HG03442 (cell line): ENCODE data around the gene MYL11.
"Not testable (repeated sequence)": the region's sequence is repeated elsewhere in the genome, so short reads cannot be mapped to it uniquely, and the experiment has no call there.

Experiments
- ATAC-seq: cut with Tn5 transposase; IDR thresholded peaks from one replicate; pipeline ENCODE4 v1.9.1; 2021; ENCODE audit warnings: mild to moderate bottlenecking, moderate library complexity; ENCODE audit not compliant: unreplicated experiment

MYL11 gene, protein sequence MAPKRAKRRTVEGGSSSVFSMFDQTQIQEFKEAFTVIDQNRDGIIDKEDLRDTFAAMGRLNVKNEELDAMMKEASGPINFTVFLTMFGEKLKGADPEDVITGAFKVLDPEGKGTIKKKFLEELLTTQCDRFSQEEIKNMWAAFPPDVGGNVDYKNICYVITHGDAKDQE

DNA sequence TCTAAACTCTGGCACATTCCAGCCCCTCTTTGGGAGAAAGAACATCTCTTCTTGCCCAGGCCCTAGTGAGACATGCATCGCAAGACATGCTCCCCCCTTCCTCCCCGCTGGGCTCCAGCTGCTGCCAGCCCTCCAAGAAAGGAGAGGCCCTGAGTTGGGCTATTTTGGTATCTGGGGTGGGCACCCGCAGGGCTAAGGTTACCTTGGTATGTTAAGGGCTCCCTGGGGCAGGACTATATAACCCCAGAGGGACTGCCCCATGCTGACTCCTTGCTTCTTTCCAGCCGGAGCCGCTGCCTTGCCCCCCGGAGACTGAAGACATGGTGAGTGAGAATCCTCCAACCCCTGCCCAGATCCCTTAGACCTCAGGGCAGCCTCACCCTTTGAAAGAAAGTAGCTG is at the start of gene MYL11:
Gene MYL11, plus strand, starts transcription at position 265 of the 400 bp plus-strand sequence. Its CDS starts 56 bp downstream, at position 321.
- ATAC-seq, result no peak

DNA sequence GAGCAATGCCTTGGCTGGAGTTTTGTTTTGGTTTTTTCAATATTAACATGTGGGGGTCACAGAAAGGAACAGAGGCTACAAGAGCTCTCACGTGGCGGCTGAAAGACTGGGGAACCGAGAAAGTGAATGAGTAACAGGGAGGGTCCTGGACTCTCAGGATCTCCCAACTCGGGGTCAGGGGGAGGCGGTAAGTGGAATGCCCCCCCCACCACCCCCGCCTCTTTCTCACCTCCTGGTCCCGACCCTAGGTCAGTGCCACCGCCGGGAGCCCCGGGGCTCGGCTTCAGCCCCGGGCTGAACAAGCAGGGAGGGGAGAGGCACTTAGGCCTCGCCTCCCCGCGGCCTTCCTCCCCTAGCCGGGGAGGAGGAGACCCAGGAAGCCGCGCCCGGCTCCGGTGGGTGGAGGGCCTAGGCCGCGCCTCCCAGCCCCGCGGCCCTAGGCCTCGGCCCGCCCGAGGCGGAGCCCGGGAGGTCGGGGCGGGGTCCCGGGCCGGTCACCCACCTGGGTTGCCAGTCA is 40.1 kb upstream of the MYL11 start:
- ATAC-seq, result peak; percentile 85

DNA sequence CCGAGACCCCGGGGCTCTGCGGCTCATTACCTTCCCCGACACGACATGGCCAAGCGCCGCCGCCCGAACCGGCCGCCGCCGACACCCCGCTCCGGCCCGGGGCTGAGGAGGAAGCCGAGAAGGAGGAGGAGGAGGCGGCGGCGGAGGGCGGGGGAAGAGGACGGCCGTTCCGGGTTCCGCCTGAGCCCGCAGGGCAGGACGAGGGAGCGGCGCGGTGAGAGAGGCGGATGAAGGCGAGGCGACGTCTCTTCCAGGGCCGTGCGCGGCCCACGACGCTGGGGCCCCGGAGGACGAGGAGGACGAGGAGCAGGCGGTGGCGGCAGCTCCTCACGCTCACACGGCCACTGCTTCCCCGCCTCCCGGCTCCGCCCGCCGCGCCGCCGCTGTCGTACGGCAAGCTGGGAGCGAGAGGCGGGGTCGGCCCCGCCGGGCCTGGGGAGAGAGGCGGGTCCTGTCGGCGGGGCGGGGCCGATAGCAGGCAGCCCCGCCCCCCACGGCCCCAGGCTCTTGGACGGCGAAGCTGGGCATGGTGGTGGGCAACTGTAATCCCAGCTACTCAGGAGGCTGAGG is 39.5 kb upstream of the MYL11 start:
- ATAC-seq, result peak; percentile 68

DNA sequence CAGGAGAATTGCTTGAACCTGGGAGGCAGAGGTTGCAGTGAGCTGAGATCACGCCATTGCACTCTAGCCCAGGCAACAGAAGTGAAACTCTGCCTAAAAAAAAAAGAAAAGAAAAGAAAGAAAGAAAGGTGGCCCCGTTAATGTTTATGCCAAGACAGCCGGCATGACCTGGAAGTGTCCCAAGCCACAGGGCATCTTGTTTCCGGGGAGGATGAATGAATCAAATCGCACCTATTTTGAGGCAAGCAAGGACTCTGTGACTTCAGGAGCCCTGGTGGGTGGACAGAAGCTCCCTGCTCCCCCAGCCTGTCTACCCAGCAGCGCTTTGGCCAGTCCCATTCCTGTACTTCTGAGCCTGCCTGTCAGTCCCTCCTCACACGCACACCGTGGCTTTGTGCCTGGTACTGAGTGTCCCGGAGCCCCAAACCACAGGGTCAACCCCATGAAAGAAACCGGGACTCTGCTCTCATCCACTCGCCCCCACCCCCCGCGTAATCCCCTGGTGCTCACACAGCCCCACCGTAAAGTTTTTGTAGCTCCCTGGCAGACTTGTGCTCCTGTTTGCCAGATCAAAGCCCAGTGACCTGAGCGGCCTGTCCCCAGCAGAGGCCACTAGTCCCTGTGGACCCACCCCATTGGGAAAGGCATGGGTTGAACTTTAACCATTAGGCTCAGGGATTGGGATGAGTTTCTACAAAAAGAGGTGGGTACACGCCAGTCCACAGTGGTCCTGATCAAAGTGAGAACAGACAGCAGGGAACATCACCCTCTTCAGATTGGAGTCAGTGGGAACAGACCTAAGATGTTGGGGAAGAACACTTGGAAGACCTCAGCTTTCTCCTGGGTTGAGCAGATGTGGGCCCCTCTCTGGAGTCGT is 38.8 kb upstream of the MYL11 start:
- no peak for ATAC-seq

DNA sequence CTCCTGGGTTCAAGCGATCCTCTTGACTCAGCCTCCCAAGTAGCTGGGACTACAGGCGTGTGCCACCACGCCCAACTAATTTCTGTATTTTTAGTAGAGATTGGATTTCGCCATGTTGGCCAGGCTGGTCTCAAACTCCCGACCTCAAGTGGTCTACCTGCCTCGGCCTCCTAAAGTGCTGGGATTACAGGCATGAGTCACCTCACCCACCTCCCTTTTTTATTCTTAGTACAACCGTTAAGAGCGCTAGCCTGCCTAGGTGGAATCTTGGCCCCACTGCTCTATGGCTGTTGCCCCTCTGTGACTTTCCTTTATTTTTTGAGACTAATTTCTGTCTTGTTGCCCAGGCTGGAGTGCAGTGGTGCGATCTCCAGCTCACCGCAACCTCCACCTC is 36.6 kb upstream of the MYL11 start:
- ATAC-seq, result not testable (repeated sequence)

DNA sequence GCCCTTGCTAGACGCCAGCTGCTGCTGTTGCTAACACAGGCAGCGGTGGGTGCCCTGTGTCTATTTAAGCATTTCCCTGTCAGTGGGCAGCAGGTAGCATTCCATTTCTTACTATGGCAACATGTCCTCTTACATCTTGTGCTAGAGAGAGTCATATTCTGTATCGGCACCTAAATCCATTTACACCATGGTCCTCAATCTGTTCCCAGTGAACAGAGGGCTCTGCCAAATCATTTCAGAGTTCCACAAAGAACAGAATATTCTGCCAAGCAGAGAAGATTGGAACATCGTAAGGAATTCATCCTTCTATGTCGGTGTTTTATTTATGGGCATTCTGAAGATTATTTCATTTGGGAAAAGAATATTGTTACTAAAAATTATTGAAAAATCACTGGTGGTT is 35.9 kb upstream of the MYL11 start:
- ATAC-seq, result not testable (repeated sequence)

DNA sequence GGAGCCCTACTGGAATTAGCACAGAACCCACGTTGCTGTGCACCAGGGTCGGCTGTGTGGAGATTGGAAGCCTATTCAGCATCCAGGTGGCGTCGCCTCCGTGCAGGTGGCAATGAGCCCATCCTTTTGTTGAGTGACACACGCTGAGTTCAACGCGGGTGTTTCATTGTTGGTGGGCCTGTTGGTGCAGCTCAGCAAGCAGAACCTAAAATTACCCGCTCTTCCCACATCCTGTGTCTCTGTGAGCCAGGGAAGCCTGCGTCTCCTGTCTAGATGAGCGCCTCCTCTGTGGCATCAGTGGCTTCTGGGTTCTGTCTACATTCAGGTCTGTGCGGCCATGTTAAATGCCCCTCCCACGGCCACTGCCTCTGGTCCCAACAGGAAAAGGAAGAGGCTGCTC is 34.0 kb upstream of the MYL11 start:
- ATAC-seq, result no peak

DNA sequence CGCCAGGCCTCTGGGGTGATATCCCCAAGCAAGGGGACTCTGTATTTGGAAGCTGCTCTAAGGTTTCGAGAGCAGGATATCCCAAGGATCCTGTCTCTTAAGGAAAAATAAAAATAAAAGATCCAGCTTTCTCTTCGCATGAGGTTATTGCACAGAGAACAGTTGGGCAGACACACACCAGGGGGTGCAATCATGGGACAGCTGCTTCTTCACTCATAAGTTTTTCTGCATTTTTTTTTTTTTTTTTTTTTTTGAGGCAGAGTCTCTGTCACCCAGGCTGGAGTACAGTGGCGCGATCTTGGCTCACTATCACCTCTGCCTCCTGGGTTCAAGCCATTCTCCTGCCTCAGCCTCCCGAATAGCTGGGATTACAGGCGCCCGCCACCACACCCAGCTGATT is 32.6 kb upstream of the MYL11 start:
- ATAC-seq, result not testable (repeated sequence)

DNA sequence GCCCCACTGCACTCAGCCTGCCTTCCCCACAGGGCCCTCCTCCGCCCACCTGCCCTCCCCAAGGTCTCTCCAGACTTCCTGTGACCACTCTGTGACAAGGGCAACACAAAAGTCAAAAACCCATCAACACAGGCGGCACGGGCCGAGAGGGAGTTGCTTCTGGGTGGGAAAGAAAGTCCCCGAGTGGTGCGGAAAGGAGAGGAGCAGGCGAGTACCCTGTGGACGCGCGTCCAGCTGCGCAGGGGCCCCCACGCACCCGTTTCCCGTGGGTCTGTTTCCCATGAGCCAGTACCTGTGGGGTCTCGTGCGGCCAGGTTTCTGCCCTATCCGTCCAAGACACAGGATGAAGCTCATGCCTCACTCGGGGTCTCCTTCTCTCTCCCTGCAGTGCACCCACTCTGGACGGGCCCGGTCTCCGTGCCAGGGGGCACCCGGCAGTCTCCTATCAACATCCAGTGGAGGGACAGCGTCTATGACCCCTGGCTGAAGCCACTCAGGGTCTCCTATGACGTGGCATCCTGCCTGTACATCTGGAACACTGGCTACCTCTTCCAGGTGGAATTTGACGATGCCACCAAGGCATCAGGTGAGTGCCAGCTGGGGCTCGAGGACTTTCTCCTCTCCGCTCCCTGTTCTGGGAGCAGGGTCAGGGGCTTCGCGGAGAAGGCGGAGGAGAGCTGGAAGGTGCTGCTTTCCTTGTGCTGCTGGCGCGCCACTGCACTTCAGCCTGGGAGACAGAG is 31.7 kb upstream of the MYL11 start:
- ATAC-seq, result no peak

DNA sequence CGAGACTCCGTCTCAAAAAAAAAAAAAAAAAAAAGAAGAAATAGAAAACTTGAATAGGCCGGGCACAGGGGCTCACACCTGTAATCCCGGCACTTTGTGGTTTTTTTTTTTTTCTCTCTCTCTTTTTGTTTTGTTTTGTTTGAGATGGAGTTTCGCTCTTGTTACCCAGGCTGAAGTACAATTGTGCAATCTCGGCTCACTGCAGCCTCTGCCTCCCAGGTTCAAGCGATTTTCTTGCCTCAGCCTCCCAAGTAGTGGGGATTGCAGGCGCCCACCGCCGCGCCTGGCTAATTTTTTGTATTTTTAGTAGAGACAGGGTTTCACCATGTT is 31.1 kb upstream of the MYL11 start:
- ATAC-seq, result not testable (repeated sequence)

DNA sequence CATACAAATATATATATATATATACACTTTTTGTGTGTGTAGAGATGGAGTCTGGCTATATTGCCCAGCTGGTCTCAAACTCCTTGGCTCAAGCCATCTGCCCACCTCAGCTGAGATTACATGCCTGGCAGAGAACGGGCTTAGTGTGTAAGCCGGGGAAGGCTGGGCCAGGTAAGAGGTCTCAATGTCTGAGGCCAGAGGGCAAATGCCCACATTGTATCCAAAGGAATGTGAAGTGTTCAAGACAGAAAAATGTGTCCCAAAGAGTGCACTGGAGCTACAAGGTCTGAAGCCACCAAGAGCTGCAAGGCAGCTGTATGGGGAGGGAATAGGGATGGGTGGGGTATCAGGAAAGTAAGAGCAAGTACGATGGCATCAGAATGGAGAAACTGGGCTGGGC is 28.3 kb upstream of the MYL11 start:
- ATAC-seq, result no peak

DNA sequence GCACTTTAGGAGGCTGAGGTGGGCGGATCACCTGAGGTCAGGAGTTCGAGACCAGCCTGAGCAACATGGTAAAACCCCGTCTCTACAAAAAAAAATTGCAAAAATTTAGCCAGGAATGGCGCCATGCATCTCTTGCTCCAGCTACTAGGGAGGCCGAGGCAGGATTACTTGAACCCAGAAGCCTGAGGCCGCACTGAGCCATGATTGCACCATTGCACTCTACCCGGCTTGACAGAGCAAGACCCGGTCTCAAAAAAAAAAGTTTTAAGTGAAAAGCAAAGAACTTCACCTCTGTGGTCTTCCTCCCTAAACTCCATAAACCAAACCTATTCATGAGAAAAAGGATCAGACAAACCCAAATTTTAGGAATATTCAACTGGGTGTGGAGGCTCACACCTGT is 26.5 kb upstream of the MYL11 start:
- ATAC-seq, result no peak

DNA sequence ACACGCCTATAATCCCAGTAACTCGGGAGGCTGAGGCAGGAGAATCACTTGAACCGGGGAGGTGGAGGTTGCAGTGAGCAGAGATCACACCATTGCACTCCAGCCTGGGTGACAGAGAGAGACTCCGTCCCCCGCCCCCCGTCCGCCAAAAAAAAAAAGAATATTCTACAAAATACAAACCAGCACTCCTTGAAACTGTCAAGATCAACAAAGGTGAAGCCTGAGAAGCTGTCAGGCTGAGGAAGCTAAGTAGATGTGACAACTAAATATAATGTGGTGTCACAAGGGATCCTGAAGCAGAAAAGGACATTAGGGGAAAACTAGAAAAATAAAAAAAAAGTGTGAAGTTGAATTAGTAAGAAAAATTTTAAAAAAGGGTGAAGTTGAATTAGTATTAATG is 25.7 kb upstream of the MYL11 start:
- no peak for ATAC-seq

DNA sequence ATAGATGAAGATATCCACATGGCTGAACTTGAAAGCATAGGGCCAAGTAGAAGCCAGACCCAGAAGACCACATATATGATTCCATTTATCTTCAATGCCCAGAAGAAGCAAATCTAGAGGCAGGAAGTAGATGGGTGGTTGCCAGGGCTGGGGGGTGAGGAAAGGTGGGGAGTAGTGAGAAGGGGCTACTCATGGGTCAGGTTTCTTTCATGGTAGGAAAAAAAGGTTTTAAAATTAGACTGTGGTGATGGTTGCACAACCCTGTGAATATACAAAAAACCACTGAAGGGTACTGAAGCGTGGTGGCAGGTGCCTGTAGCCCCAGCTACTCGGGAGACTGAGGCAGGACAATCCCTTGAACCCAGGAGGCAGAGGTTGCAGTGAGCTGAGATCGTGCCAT is 24.9 kb upstream of the MYL11 start:
- ATAC-seq, result no peak

DNA sequence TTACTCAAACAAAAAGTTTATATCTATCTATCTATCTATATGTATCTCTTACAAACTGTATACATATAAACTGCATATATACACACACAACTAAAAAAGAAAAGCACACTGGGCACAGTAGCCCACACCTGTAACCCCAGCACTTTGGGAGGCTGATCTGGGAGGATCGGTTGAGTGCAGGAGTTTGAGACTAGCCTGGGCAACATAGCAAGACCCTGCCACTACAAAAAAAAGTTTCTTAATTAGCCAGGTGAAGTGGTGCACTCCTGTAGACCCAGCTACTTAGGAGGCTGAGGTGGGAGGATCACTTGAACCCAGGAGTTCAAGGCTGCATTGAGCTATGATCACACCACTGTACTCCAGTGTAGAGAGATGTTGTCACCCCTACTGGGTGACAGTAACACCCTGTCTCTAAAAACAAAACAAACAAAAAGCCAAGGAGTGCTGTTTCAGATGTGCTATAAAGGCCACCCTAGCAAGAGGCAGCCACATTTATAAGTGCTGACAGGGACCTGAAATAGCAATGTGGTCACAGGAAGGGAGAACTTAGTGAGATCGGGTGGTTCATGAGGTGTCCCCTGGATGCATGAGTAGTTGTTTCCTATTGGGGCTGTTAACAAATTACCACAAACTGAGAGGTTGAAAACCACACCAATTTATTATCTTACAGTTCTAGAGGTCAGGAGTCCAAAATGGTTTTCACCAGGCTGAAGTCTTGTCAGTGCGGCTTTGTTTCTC is 24.3 kb upstream of the MYL11 start:
- ATAC-seq, result peak; percentile 34

DNA sequence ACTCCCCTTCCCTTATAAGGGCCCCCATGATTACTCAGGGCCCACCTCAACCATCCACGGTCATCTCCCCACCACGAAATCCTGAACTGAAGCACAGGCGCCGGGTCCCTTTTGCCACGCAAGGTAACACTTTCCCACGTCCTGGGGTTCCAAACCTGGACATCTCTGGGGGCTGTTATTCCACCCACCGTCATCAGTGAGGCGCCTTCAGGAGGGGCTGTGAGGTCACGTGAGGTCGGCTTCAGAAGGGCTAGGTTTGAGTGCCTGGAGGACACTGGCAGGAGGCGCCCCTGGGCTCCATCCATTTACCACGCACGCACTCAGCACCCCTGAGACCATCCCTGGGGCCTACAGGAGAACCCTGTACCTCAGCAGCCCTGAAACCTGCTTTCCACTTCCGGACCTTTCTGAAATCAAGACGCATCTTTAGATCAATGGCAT is 23.6 kb upstream of the MYL11 start:
- no peak for ATAC-seq

DNA sequence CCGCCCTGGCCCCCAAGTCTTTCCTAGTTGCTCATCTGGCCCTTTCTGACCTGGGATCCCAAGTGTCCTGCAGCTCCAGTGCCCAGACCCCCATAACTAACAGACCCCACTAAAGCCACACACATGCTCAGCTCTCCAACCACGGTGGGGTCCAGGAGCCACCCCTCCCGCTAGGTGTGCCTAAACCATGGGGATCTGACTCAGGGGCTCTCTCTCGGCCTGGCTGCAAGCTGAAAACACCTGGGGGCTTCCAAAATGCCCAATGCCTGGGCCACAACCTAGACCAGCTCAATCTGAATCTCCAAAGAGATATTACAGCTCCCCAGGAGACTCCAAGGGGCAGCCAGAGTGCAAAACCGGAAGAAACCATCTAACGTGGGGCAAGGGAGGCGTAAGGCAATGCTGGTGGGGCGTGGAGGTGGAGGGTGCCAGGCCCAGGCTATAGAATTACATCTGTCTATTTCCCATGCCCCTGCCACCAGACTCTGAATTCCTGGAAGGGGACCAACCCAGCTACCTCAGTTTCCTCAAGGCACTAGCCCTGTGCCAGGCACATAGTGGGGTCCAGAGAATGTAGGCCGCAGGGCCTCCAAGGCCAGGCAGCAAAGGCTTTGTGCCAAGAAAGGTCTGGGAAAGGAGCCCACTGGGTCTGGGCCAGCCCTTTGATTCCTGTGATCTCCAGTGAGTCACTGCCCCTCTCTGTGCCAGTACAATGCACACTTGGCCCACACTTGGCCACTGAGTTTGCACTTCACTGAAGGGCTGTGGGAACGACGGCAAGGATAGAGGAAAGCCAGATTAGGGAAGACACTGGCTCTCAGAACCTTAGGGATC is 22.8 kb upstream of the MYL11 start:
- ATAC-seq, result no peak

DNA sequence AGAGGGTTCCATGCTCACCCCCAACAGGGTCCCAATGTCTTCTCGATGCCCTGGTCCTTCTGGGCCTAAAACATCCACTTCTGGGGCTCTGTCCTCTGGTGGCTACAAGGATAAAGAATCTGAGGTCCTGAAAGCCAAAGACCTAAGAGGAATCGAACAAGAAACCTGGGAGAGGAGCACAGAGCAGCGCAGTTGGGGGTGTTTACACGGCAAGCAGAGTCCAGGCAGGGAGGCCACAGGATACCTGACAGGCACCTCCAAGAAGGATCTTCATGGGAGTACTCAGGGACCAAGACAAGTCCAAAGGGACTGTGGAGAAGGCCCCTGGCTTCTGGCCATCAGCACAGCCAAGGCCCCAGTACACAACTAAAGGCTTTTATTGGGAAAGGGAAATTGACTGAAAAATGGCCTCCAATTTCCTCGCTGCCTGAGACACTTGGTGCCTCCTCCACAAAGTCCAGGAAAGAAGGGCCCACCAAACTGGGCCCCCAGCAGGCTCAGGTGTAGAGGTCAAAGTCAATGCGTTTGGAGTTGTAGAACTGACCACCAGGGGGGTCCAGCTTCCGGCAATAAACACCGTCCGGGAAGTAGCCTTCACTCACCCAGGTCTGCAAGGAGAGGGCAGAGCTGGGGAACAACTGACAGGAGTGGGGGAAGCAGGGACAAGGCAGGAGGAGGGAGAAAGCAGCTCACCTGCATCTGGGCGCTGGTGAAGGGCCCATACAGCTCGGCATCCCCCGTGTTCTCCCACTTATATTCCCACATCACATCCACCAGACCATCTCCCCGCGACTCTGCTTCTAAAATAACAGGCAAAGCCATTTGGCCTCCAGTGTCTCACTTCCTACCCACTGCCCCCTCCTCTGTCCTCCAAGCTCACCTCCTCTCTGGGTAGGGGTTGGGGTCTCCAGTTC is 21.9 kb upstream of the MYL11 start:
- no peak for ATAC-seq
